HG03097 (cell line): ENCODE data around the gene CNKSR1.

Experiments
- ATAC-seq: cut with Tn5 transposase; IDR thresholded peaks from one replicate; pipeline ENCODE4 v1.9.1; 2021; ENCODE audit not compliant: unreplicated experiment, low FRiP score

Gene CNKSR1, protein sequence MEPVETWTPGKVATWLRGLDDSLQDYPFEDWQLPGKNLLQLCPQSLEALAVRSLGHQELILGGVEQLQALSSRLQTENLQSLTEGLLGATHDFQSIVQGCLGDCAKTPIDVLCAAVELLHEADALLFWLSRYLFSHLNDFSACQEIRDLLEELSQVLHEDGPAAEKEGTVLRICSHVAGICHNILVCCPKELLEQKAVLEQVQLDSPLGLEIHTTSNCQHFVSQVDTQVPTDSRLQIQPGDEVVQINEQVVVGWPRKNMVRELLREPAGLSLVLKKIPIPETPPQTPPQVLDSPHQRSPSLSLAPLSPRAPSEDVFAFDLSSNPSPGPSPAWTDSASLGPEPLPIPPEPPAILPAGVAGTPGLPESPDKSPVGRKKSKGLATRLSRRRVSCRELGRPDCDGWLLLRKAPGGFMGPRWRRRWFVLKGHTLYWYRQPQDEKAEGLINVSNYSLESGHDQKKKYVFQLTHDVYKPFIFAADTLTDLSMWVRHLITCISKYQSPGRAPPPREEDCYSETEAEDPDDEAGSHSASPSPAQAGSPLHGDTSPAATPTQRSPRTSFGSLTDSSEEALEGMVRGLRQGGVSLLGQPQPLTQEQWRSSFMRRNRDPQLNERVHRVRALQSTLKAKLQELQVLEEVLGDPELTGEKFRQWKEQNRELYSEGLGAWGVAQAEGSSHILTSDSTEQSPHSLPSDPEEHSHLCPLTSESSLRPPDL

GRCh38 chr1:26177182-26177684 is at the start of gene CNKSR1:
Gene CNKSR1 (plus strand): TSS chr1:26177491. CDS start chr1:26177548, 57 bp downstream.
- ATAC-seq, result no peak

GRCh38 chr1:26129778-26130177 is 47.5 kb upstream of the CNKSR1 start:
- no peak for ATAC-seq

DNA sequence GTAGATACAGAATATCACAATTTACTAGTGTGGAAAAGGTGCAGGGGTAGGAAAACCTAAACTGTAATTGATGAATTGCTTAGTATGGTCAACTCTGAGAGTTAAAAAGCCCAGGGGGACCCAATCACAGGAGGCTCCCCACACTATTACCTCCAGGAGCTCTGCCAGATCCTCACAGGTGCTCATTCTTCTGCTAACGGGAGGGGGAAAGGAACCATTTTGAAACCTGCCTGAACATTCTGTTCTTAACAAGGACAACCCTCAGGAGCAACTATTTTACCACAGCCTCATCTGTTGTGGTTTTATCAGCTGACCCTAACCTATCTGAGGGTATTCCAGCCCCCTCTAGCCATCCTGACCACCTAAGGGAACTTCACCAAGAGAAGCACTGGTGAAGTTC is 46.6 kb upstream of the CNKSR1 start:
- no peak for ATAC-seq

DNA sequence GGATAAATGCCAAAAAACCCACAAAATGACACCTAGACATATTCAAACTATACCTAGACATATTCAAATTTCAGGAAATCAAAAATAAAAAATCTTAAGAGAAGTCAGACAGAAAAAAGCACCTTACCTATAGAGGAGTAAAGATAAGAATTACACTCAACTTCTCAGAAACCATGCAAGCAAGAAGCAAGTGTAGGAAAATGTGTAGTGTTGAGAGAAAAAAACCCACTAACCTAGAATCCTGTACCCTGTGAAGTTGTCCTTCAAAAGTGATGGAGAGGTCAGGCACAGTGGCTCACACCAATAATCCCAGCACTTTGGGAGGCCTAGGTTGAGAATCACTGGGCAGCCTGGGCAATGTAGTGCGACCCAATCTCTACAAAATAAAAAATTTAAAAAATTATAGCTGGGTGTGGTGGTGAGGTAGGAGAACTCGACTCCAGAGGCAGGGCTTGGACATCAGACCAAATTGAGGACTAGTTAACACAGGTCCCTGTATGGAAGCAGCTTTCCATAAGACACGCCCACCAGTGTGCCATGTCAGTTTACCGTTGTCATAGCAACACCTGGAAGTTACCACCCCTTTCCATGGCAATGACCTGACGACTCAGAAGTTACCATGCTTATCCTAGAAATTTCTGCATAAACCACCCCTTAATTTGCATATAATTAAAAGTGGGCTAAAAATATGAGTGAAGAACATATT is 45.0 kb upstream of the CNKSR1 start:
- no peak for ATAC-seq

- no peak for ATAC-seq
These were observed 44.5 kb upstream of the CNKSR1 start for GRCh38 chr1:26132834-26133167.

- ATAC-seq, result no peak
These were observed 42.8 kb upstream of the CNKSR1 start for GRCh38 chr1:26134466-26134865.

DNA sequence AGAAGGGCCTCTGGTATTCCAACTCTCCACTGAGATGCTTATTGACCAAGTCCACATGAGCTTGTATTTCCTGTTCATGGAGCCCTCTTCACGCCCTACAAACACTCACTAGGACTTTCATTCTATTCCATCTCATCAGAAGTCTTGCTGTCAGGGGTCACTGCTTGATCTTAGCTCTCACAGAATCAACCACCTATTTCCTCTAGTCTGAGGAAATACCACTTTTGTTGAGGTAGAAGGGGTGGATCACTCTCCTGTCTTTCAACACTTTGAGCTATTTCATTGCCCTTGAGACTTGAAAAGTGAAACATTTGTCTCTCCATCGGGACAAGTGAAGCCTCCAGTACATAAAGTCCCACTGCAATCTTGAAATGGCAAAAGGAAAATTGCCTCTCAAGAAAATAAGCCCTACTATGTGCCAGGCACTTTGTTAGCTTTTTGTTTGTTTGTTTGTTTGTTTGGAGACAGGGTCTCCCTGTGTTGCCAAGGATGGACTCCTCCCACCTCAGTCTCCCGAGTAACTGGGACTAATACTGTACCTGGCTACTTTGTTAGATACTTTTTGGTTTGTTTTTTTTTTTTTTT is 38.2 kb upstream of the CNKSR1 start:
- ATAC-seq, result no peak

- ATAC-seq, result no peak
These were observed 35.1 kb upstream of the CNKSR1 start for GRCh38 chr1:26142159-26142558.

DNA sequence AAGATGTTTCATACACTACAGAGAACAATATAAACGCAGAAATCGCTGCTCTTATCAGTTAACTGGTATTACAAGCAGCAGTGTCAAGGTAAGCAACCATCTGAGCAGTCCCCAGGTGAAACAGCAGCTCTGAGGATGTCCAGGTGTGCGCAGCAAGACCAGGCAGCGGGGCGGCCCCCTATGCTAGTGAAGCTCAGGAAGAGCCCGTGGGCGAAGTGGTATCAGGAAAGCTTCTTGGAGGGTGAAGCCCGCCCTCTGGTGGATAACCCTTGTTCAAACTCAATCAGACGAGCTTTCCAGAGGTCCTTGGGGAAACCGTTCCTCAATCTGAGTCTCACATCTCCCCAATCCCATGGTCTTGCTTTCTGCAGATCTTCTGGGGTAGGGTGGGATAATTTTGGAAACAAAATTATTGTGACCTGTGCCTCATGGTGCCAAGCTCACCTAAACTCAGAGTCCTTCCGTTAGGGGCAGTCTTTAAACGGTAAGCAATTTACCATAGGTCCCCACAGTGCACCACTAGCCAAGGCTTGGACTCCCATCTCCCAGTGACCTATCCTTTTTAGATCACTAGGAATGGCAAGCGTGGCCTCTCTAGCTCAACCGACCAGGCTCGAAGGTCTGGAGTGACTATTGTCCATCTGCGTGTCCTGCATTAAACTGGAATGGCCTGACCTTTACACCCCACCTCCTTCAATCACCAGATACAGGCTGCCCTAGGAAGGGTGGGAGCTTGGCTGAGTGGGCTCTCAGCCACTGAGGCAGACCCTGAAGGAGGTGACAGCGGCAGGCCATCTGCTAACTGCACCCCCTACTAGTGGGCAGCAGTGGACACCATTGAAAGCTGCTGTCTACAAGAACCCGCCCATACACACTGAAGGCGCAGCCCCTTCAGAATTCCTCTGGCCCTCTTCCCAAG is 32.0 kb upstream of the CNKSR1 start:
- no peak for ATAC-seq

- ATAC-seq, result no peak
These were observed 31.4 kb upstream of the CNKSR1 start for GRCh38 chr1:26145960-26146294.

DNA sequence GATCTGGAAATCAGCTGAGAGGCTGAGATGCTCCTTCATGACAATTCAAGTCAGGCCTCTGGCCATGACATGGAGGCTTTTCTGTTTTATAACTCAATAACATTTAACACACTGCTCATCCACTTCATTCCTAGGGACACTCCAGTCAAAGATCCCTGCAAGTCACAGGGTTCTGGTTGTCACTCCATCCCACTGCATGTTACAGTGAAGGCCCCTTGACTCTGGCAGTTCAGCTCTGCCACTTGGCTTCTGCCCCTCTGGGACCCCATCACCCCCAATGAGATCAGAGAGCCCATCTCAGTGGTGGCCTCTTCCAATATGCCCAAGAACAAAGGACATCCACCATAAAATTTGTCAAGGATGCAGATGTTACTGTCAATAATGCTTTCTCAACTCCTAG is 28.4 kb upstream of the CNKSR1 start:
- ATAC-seq, result no peak

DNA sequence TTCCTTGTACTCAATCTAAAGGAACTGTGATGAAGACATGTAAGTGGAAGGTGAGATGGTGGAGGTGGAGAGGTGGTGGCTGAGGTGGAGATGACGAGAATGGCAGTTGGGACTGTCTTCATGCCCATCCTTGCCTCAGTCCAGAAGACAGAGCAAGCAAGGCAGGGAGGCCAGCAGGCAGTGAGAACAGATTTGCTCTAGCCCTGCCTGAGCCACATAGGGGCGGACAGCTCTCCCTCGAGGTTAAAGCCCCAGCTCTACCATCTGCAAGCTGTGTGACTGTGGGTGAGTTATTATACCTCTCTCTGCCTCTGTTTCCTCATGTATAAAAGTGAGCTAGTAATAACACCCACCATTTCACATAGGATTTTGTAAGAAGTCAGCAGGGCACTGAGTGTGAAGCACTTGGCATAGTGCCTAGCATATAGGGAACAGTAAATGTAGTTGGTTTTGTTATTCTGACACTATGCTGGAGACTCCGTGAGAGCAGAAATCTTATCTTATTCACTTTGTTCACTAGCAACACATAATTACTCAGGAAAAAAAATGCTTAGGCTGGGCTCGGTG is 23.2 kb upstream of the CNKSR1 start:
- ATAC-seq, result no peak

DNA sequence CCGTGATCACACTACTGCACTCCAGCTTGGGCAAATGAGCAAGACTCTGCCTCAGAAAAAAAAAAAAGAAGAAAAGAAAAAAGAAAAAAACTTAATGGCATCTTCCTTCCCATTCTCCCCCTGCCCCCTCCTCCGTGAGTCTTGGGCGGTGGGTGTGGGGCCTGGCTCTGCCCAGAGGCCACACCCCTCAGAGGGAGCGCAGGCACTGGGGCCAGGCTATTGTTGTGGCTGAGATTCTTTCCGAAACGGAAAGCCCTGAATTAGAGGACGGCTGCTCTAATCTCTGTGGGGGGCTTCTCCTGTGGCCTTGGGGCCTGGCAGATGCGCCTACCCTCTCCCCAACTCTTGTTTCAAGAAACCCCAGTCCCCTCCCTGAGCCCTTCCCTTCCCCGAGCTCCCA is 22.5 kb upstream of the CNKSR1 start:
- ATAC-seq, result no peak

DNA sequence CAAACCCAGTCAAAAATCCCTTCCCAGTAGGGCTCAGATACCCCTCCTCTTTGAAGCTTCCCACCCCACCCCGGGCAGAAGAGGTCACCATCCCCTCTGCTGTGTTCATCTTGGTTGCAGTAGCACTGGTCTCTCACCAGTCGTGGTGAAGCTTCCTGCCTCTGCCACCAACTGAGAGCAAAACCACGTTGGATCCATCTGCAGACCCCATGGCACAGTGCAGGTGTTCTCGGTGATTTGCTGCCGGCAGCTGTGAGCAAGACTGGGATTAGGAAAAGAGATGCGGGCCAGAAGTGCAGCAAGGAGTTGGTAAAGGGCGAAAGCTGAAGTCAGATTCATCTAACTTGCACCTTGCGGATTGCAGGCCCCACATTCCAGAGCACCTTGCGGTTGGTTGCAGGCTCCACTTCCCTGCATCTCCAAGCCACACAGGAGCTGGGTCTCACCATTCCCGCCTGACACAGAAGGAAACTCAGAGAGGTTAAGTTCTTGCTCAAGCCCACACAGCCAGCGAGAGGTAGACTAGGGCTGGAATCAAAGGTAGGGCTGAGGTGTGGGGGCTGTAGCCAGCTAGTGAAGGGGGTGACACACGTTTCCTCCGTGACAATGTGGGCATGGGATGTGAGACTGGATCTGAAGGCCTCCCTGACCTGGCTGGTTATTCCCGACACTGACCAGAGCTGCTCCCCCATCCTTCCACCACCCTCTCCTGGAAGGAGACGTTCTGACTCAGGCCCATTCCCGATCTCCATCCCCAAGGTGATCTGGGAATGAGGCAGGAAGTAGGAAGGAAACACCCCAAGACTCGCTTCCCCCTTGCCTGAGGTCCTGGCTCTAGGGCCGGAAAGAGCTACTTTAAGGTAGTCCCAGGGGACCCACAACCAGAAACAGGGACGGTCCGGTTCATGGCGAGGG is 21.7 kb upstream of the CNKSR1 start:
- ATAC-seq, result no peak

DNA sequence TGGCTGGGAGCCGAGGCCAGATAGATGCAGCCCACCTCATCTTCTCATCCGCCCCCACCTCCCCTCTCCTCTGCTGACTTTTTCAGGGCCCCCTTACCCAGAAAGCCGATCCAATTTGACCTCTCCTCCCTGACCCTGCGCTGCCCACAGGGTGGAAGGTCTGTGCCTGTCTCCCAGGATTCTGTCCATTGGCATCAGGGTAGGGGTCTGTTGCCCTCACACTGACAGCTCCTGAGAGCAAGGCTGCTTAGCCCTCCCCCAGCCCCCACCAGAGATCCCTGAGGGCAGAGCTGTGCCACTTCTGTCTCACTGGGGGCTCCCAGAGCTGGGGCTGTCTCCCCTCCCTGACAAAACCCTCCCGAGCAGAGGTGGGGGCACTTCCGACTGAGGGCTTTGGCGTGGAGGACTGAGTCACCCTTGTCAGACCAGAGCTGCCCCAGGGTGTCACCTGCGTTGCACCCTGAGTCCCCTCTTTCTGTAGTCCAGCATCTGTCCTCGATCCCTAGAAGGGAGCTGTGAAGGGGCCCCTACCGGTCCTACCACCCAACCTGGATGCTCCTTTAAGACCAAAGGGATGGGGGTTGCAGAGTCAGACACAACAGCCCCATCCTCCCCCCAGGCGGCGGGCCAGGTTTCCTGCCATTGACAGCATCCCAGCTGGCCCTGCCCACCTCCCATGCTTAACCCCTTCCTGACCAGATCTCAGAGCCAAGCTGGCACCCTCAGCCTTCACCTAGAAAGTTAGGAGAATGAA is 20.8 kb upstream of the CNKSR1 start:
- ATAC-seq, result no peak

GRCh38 chr1:26158271-26158907 is 18.9 kb upstream of the CNKSR1 start:
- no peak for ATAC-seq

- ATAC-seq, result no peak
These were observed 18.2 kb upstream of the CNKSR1 start, which contains the start of gene FAM110D for GRCh38 chr1:26158908-26159742. Gene FAM110D (plus strand): TSS chr1:26159079. CDS start chr1:26161292, 2,213 bp downstream.
